GM12891 (cell line): Measurements from ENCODE around the gene PRPF38B. TPM values are rescaled to one million over a fixed set of nuclear protein-coding genes. Genes with fewer than 3 reads are reported as not detected.

Source experiments
- DNase-seq: peaks from one replicate; pipeline ENCODE4 v3.0.0; 2011; ENCODE audit warnings: low spot score; ENCODE audit not compliant: insufficient read length
- FAIRE-seq: peaks from 2 replicates; lab custom pipeline; 2011; peaks lifted over from hg19 to GRCh38; lab: Jason Lieb, UNC
- PAX5 ChIP-seq: IDR thresholded peaks from 2 replicates; pipeline ENCODE4 v1.6.1; 2011; ENCODE audit warnings: low read length, moderate library complexity, mild to moderate bottlenecking; ENCODE audit not compliant: insufficient read depth, severe bottlenecking
- POLR2A ChIP-seq: IDR thresholded peaks from 2 replicates; pipeline ENCODE4 v1.6.1; 2011; ENCODE audit warnings: low read depth, low read length, control low read depth
- POLR2AphosphoS5 ChIP-seq: IDR thresholded peaks from 2 replicates; pipeline ENCODE4 v1.6.1; 2011; ENCODE audit warnings: low read depth, low read length, control low read depth
- POU2F2 ChIP-seq: IDR thresholded peaks from 2 replicates; pipeline ENCODE4 v1.6.1; 2011; ENCODE audit warnings: low read depth, mild to moderate bottlenecking, control low read depth, low read length, moderate library complexity
- SPI1 ChIP-seq: IDR thresholded peaks from 2 replicates; pipeline ENCODE4 v1.6.1; 2011; ENCODE audit warnings: low read depth, low read length, control low read depth
- TAF1 ChIP-seq: IDR thresholded peaks from 2 replicates; pipeline ENCODE4 v1.6.1; 2011; ENCODE audit warnings: low read depth, low read length, control low read depth
- polyA plus RNA-seq: library from polyadenylated mRNA; unstranded; fragments of >200 nt; gene quantifications from one replicate; pipeline ENCODE4 v1.2.1, GENCODE V29; 2012; ENCODE audit warnings: low read depth, missing spikeins, inconsistent platforms; ENCODE audit not compliant: missing spikeins

Gene PRPF38B, protein sequence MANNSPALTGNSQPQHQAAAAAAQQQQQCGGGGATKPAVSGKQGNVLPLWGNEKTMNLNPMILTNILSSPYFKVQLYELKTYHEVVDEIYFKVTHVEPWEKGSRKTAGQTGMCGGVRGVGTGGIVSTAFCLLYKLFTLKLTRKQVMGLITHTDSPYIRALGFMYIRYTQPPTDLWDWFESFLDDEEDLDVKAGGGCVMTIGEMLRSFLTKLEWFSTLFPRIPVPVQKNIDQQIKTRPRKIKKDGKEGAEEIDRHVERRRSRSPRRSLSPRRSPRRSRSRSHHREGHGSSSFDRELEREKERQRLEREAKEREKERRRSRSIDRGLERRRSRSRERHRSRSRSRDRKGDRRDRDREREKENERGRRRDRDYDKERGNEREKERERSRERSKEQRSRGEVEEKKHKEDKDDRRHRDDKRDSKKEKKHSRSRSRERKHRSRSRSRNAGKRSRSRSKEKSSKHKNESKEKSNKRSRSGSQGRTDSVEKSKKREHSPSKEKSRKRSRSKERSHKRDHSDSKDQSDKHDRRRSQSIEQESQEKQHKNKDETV
- 30.9 TPM for polyA plus RNA-seq

GRCh38 chr1:108691942-108692723 is at the start of gene PRPF38B:
Gene PRPF38B, plus strand, starts transcription at chr1:108692310. Its CDS starts 282 bp downstream, at chr1:108692592.
- DNase-seq (peak; percentile 78), FAIRE-seq (peak; percentile 98)
- TF ChIP-seq PAX5 (no peak), POLR2AphosphoS5 (peak; percentile 97), TAF1 (peak; percentile 90), POLR2A (peak; percentile 98), SPI1 (no peak), POU2F2 (peak; percentile 82)

GRCh38 chr1:108643492-108644335 is 48.4 kb upstream of the PRPF38B start:
- no peak for FAIRE-seq
- peak; percentile 25 for DNase-seq
- no peak for TF ChIP-seq POLR2AphosphoS5

DNA sequence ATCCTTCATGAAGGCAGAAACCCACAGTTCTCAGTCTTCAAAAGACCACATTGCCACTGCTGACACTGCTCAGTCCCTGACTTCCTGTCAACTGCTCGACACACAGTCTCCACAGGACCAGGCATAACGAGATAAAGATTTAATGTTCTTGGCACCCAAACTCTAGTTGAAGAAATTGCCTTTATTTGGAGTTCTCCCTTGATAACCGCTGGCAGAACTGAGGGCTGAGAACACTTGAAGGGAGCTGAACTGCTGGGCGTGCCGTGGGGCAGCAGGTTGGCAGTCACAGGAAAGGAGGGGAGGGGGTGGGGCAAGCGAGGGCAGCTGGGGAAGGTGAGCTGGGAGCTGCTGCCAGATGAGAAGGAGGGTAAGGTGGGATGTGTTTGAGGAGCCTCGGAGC is 47.1 kb upstream of the PRPF38B start:
- DNase-seq (no peak), FAIRE-seq (no peak)
- TF ChIP-seq TAF1, result no peak
- no peak for TF ChIP-seq POU2F2
- no peak for TF ChIP-seq PAX5

DNA sequence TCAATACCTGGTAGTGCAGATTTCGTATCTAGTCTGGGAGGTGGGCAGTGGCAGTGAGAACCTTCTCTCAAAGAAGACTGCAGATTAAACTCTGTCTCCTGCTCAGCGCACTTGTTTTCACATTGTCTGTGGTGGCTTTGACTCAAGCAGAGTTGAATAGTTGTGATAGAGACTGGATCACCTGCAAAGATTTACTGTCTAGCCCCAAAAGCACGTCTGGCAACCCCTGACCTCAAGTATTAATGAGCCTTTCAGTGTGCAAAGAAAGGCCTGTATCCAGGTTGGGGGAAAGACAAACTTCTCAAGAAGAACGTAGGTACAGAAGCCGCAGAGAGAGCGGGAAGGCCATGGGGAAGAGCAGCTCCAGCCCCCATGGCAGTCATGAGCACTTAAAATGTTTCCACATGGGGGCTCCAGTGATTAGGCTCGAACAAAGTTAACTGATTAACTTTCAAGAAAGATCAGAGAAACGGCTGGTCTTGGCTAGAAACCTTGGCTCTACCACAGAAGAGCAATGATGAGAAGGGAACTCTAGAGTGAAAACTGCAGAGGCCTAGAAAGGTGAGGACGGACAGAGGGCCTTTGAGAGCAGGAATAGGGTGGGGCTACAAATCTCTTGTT is 46.4 kb upstream of the PRPF38B start:
- TF ChIP-seq POLR2AphosphoS5 (no peak), POU2F2 (no peak), TAF1 (no peak), POLR2A (no peak), SPI1 (no peak), PAX5 (no peak)
- DNase-seq (no peak), FAIRE-seq (no peak)

- FAIRE-seq, result no peak
- TF ChIP-seq POLR2AphosphoS5, result no peak
- TF ChIP-seq SPI1, result no peak
- no peak for TF ChIP-seq PAX5
- no peak for TF ChIP-seq TAF1
- no peak for TF ChIP-seq POLR2A
- TF ChIP-seq POU2F2, result no peak
- no peak for DNase-seq
Measured at GRCh38 chr1:108646265-108646647, 45.9 kb upstream of the PRPF38B start.

- TF ChIP-seq PAX5 (no peak), POLR2A (no peak), POLR2AphosphoS5 (no peak), TAF1 (no peak), POU2F2 (no peak), SPI1 (no peak)
- no peak for DNase-seq
- FAIRE-seq, result no peak
Measured at GRCh38 chr1:108646648-108647269, 45.4 kb upstream of the PRPF38B start.

DNA sequence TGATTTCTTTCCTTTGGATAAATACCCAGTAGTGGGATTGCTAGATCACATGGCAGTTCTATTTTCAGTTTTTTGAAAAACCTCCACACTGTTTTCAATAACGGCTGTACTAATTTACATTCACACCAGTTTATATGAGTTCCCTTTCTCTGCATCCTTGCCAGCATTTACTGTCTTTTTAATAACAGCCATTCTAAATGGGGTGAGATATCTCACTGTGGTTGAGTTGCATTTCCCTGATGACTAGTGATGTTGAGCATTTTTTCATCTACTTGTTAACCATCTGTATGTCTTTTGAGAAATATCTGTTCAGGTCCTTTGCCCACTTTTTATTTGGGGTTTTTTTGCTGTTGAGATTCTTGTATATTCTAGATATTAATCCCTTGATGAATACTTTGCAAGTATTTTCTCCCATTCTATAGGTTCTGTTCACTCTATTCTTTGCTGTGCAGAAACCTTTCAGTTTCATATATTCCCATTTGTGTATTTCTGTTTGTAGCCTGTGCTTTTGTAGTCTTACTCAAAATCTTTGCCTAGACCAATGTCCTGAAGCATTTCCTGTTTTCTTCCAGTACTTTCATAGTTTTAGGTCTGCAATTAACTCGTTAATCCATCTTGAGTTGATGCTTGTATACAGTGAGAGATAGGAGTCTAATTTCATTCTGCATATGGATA is 38.5 kb upstream of the PRPF38B start:
- FAIRE-seq (no peak), DNase-seq (no peak)
- TF ChIP-seq TAF1 (no peak), POLR2A (no peak), PAX5 (no peak), POU2F2 (no peak), POLR2AphosphoS5 (no peak), SPI1 (no peak)

DNA sequence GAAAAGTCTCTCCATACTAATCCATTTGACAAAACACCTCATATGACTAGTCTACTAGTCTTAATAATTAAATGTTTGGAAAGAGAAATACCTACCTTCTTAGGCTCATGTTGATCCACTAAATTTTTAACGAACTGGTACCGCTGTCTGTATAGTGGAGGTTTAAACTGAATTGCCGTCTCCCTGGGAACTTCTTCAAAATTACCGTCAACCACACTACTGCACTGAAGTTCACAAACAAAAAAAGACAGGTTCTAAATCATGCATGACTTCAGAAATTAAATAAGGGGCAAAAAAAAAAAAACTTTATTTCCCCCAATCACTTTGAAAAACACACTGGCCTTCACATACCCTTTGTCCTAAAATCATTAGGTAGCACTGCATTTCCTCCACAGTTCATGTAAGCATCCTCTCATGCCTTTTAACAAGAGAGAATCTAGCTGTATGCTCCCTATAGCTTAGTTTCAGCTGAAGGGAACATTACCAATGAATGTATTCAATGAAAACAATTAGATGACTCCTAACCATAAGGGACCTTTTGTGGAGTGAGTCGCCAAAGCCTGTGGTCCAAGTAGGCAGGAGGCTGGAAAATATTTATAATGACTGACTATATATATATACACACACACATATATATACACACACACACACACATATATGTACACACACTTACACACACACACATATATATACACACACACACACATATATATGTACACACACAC is 34.6 kb upstream of the PRPF38B start:
- DNase-seq (no peak), FAIRE-seq (no peak)
- no peak for TF ChIP-seq POU2F2
- TF ChIP-seq SPI1, result no peak
- no peak for TF ChIP-seq PAX5
